ENCODE results near the gene MBD3L2. TPM values are rescaled to one million over a fixed set of nuclear protein-coding genes. Genes with fewer than 3 reads are reported as not detected.
A peak's percentile ranks its signal among the peaks of the same experiment; 100 is the strongest.
"Not testable (repeated sequence)": the region's sequence is repeated elsewhere in the genome, so short reads cannot be mapped to it uniquely, and the experiment has no call there.

MBD3L2 gene
- total RNA-seq, 2 donors from 2014 or later: not detected

DNA sequence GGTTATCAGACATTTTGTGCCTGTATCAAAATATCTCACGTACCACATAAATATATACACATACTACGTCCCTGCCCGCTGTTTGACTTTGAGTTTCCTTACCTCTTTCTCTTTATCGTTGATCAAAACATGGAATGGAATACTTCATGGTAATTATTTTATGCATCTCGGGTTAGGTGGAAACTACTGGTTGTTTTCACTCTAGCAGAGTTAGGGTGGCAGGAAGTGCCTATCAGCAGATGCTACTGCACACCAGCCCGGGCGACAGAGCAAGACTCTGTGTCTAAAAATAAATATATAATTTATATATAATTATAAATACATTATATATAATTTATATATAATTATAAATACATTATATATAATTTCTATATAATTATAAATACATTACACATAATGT, 3.8 kb downstream of the MBD3L2 start:
- H3K4me3 ChIP-seq; H3K4me1 ChIP-seq; H3K36me3 ChIP-seq; DNase-seq (ENCODE audit: low spot score); H3K27me3 ChIP-seq; H3K27ac ChIP-seq; H3K9me3 ChIP-seq: not testable (repeated sequence)

DNA sequence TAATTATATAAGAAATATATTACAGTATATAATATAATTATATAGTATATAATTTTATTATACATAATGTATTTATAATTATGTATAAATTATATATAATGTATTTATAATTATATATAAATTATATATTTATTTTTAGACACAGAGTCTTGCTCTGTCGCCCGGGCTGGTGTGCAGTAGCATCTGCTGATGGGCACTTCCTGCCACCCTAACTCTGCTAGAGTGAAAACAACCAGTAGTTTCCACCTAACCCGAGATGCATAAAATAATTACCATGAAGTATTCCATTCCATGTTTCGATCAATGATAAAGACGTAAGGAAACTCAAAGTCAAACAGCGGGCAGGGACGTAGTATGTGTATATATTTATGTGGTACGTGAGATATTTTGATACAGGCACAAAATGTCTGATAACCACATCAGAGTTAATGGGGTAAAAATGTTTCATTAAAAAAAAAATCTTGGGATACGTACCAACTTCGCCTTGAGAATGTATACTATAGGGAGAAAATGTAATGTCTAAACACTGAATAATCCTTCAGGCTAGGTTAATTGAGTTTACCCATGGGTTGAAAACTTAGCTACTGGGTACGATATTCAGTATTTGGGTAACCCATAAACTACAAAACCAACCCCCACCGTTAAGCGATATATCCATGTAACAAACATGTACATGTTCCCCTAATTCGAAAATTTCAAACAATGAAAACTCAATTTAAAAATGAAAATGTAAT, 5.7 kb downstream of the MBD3L2 start:
- not testable (repeated sequence) for H3K27me3 ChIP-seq; H3K27ac ChIP-seq; H3K36me3 ChIP-seq; H3K4me1 ChIP-seq; H3K9me3 ChIP-seq; DNase-seq (ENCODE audit: low spot score); H3K4me3 ChIP-seq

DNA sequence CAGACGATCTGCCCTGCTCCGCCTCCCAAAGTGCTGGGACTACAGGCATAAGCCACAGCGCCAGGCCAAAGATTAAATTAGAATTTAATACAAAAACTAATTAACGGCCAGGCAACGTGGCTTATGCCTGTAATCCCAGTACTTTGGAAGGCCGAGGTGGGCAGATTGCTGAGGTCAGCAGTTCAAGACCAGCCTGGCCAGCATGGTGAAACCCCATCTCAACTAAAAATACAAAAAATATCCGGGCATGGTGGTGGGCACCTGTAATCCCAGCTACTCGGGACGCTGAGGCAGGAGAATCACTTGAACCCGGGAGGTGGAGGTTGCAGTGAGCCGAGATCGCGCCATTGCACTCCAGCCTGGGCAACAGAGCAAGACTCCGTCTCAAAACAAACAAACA, 6.6 kb downstream of the MBD3L2 start:
- DNase-seq (ENCODE audit: low spot score); H3K4me1 ChIP-seq; H3K4me3 ChIP-seq; H3K27ac ChIP-seq; H3K27me3 ChIP-seq; H3K36me3 ChIP-seq; H3K9me3 ChIP-seq: not testable (repeated sequence)

DNA sequence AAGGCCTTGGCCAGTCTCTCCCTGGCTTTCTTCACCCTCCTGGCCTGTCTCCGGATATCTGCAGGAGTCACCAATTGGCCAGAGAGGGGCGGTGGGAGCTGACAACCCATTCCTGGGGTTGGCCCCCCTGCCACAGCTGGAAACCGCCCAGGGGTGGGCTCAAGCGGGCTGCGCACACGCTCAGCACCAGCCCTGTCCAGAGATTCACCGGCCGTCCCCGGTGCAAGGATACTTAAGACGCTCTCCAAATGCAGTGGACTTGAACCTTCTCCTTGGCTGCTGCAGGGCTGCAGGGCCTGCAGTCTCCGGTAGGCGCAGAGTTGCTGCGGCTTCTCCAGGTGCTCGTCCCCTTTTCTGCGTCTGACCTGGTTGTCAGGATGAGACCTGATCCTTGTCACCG, 7.2 kb downstream of the MBD3L2 start:
- not testable (repeated sequence) for H3K4me3 ChIP-seq; DNase-seq (ENCODE audit: low spot score); H3K4me1 ChIP-seq; H3K9me3 ChIP-seq; H3K27me3 ChIP-seq; H3K27ac ChIP-seq; H3K36me3 ChIP-seq

DNA sequence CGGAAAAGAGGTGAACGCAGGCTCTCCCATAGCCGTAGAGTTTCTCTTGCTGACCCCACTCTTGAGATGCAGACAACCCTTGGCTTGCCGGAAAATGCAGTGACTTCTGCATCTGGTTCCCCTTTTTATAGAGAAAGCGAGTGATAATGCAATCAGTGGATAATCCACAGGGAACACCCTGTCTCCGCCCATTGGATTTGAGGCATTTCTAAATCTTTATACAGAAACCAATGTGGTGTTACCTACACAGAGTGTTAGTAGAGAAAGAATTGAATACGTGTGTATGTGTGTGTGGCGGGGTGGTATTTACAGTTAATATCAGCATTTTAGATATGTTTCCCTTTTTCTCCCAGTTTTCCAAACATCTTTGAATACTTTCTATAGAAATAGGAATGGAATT, 9.5 kb downstream of the MBD3L2 start, which contains the start of gene MBD3L3:
MBD3L3 (minus strand) TSS at position 101 of the 400 bp plus-strand sequence; CDS start at position 30, 71 bp downstream.
- H3K4me3 ChIP-seq; H3K27ac ChIP-seq; H3K27me3 ChIP-seq; H3K9me3 ChIP-seq; DNase-seq (ENCODE audit: low spot score); H3K4me1 ChIP-seq; H3K36me3 ChIP-seq: not testable (repeated sequence)

DNA sequence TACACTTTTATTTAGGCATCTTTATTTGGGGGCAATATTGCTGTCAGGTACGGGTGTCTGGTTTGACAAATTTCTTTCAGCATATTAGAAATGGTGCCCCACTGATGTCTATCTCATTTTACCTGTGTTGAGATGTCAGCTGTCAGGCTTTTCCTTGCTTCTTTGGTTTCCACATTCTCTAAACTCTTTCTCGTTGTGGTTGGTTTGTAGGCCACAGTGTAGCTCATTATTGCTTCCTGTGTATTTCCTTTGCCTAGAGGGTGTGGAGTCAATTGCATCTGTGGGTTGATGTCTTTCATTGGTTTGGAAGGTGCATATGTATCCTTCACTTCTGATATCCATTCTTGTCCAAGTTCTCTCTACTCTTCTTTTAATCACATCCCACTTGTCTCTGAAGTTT, 10.9 kb downstream of the MBD3L2 start:
- not testable (repeated sequence) for H3K4me3 ChIP-seq; H3K27ac ChIP-seq; H3K27me3 ChIP-seq; DNase-seq (ENCODE audit: low spot score); H3K4me1 ChIP-seq; H3K36me3 ChIP-seq; H3K9me3 ChIP-seq

DNA sequence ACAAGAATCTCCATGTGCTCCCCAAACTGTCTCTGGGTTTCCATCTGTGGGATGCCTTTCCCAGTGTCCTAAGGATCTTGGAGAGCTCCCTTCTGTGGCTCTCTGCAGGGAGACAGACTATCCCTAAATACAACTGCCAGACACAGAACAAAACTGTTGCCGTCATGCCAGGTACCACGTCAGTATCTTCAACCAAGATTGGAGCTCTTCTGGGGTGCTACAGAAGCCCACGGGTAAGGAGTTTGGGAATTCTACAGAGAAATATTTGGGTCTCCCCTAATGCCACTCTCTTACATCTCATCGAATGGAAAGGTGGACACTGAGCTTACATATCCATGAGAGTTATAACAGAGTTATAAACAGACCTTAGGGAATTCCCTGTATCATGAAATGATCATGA, 14.2 kb downstream of the MBD3L2 start:
- no peak overlapping the region for H3K27ac ChIP-seq
- no peak for DNase-seq (ENCODE audit: low spot score)
- no peaks in the 10 kb centered on the region for H3K36me3 ChIP-seq
- no peak overlapping the region for H3K4me3 ChIP-seq
- no peaks in the 10 kb centered on the region for H3K4me1 ChIP-seq
- H3K27me3 ChIP-seq: no peaks in the 10 kb centered on the region
- TF ChIP-seq, protein P1, sequence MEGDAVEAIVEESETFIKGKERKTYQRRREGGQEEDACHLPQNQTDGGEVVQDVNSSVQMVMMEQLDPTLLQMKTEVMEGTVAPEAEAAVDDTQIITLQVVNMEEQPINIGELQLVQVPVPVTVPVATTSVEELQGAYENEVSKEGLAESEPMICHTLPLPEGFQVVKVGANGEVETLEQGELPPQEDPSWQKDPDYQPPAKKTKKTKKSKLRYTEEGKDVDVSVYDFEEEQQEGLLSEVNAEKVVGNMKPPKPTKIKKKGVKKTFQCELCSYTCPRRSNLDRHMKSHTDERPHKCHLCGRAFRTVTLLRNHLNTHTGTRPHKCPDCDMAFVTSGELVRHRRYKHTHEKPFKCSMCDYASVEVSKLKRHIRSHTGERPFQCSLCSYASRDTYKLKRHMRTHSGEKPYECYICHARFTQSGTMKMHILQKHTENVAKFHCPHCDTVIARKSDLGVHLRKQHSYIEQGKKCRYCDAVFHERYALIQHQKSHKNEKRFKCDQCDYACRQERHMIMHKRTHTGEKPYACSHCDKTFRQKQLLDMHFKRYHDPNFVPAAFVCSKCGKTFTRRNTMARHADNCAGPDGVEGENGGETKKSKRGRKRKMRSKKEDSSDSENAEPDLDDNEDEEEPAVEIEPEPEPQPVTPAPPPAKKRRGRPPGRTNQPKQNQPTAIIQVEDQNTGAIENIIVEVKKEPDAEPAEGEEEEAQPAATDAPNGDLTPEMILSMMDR (IDR thresholded peaks at IDR 0.05): no peak
- H3K9me3 ChIP-seq: no peaks in the 10 kb centered on the region

DNA sequence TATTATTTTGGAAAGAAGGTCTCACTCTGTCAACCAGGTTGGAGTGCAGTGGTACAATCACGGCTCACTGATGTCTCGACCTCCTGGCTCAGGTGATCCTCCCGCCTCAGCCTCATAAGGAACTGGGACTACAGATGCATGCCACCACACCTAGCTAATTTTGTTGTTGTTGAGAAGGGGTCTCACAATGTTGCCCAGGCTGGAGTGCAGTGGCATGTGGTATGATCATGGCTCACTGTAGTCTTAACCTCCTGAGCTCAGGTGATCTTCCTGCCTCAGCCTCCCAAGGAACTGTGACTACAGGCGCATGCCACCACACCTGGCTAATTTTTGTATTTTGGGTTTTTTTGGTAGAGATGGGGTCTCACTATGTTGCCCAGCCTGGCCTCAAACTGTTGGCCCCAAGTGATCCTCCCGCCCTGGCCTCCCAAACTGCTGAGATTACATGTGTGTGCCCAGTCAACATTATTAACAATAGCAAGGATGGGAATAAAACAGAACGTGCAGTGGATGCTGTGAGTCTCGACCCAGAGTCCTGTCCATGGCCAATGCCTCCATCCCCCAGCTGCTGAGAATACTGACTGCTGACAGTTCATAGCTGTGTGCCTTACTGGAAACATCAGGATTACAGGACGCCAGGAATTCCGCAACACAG, 14.8 kb downstream of the MBD3L2 start:
- Histone ChIP-seq H3K9me3 (no peaks in the 10 kb centered on the region), H3K27ac (no peak overlapping the region), H3K4me1 (no peaks in the 10 kb centered on the region), H3K4me3 (no peak overlapping the region), H3K36me3 (no peaks in the 10 kb centered on the region), H3K27me3 (no peaks in the 10 kb centered on the region)
- TF ChIP-seq, protein P1 (IDR thresholded peaks at IDR 0.05): no peak
- DNase-seq (ENCODE audit: low spot score): no peak

DNA sequence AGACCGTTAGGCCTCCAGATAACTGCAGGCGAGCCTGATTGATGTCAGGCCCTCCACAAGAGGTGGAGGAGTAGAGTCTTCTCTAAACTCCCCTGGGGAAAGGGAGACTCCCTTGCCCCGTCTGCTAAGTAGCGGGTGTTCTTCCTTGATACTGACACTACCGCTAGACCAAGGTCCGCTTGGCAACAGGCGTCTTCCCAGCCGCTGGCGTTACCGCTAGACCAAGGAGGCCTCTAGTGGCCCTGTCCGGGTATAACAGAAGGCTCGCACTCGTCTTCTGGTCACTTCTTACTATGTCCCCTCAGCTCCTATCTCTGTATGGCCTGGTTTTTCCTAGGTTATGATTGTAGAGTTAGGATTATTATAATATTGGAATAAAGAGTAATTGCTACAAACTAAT, 18.0 kb downstream of the MBD3L2 start:
- TF ChIP-seq, protein P1 (IDR thresholded peaks at IDR 0.05): peak in 1 of 2 donors; percentile 28
- H3K9me3 ChIP-seq; H3K27me3 ChIP-seq; H3K4me3 ChIP-seq; DNase-seq (ENCODE audit: low spot score); H3K27ac ChIP-seq: not testable (repeated sequence)
- peaks cover 14% of the 10 kb centered on the region for H3K36me3 ChIP-seq
- peaks cover 0 to 11% of the 10 kb centered on the region in 2 donors for H3K4me1 ChIP-seq
